Measurements from ENCODE around the gene PDCL3. TPM values are rescaled to one million over a fixed set of nuclear protein-coding genes. Genes with fewer than 3 reads are reported as not detected.

Gene PDCL3
- total and polyA plus RNA-seq, 2 donors from 2014 or later: 20.1 to 29.8 TPM

GRCh38 chr2:100560216-100560830, 2.5 kb upstream of the PDCL3 start:
- no peak overlapping the region for H3K9ac ChIP-seq (ENCODE audit: low read length in 3 of 3)
- no peaks in the 10 kb centered on the region for H3K36me3 ChIP-seq (ENCODE audit: control insufficient read depth in 2 of 3, insufficient read depth in 3 of 3, low read length in 3 of 3)
- no peak for DNase-seq
- peaks cover 0 to 4% (median 4%) of the 10 kb centered on the region in 3 donors for H3K4me1 ChIP-seq (ENCODE audit: control insufficient read depth in 2 of 3, insufficient read depth in 2 of 3, low read depth in 1 of 3, low read length in 3 of 3)
- no peak overlapping the region for H3K27ac ChIP-seq (ENCODE audit: low read depth in 2 of 2, low read length in 2 of 2)
- H3K4me3 ChIP-seq (ENCODE audit: low read length in 3 of 3): no peak overlapping the region
- H3K9me3 ChIP-seq (ENCODE audit: control insufficient read depth in 2 of 3, insufficient read depth in 1 of 3, low read length in 3 of 3): no peaks in the 10 kb centered on the region
- TF ChIP-seq CTCF (IDR thresholded peaks at IDR 0.05; ENCODE audit: borderline replicate concordance, extremely low read depth, insufficient read depth): no peak
- intact Hi-C loops (cut with DNase I): no loop called here
- FAIRE-seq: no peak
- H3K27me3 ChIP-seq (ENCODE audit: control insufficient read depth, insufficient read depth, low read length): no peaks in the 10 kb centered on the region

DNA sequence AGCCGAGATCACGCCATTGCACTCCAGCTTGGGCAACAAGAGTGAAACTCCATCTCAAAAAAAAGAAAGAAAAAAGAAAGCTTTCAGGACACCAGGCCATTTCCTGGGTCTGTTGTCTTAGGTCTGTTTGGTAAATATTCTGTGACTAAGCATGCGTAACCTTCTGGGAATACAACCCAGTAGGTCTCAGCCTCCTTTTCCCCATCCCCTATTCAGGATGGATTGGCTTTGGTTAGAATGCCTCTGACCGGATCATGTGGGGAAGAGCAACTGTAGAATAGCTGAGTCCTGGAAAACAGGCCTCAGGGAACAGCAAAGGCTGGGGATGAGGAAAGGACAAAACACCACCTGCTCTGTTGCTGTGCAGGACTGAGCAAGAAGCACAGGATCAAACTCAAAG, 1.6 kb upstream of the PDCL3 start:
- no peak for TF ChIP-seq CTCF (IDR thresholded peaks at IDR 0.05; ENCODE audit: borderline replicate concordance, extremely low read depth, insufficient read depth)
- FAIRE-seq: no peak

DNA sequence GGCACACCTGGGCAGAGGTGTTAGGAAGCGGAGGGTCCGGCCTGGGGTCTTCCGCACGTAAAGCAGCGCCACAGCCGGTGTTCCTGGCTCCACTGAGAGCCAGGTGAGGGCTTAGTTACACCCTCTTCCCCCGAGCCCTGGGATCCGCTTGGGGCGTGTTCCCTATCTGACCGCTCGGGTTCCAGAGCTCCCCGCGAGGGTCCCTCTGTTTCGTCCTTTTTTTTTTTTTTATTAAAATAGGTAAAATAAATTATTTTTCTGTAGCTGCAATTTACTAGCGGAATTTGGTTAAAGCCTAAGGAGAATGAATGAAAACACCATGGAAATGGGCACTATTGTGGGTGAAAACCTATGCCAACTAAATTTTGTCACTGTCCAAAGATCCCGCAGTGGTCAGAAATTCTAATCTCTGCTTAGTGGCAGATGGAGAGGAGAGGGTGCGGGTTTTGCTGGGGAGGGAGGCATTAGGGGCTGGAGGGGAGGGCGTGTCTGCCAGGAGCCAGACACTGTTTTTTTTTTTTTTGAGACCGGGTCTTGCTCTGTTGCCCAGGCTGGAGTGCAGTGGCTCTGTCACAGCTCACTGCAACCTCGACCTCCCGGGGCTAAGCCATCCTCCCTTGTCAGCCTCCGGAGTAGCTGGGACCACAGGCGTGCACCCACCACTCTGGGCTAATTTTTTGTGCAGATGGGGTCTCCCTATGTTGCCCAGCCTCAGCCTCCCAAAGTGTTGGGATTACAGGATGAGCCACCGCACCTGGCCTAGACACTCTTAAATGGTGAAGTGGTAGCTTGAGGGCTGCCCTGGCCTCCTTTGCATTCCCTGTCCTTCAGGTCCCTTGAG, 834 bp downstream of the PDCL3 start:
- H3K27ac ChIP-seq (ENCODE audit: low read depth in 2 of 2, low read length in 2 of 2): peak overlapping the region in 1 of 2 donors; percentile 91
- peak overlapping the region; percentile 71 to 84 (median 80) for H3K9ac ChIP-seq (ENCODE audit: low read length in 3 of 3)
- H3K27me3 ChIP-seq (ENCODE audit: control insufficient read depth, insufficient read depth, low read length): no peaks in the 10 kb centered on the region
- peaks cover 0 to 3% (median 0%) of the 10 kb centered on the region in 3 donors for H3K36me3 ChIP-seq (ENCODE audit: control insufficient read depth in 2 of 3, insufficient read depth in 3 of 3, low read length in 3 of 3)
- H3K4me3 ChIP-seq (ENCODE audit: low read length in 3 of 3): peak overlapping the region; percentile 68 to 93 (median 87)
- DNase-seq (peak in 2 of 5 donors; percentile 9 to 65), FAIRE-seq (no peak)
- H3K4me1 ChIP-seq (ENCODE audit: control insufficient read depth in 2 of 3, insufficient read depth in 2 of 3, low read depth in 1 of 3, low read length in 3 of 3): peaks cover 0 to 4% (median 4%) of the 10 kb centered on the region in 3 donors
- no peaks in the 10 kb centered on the region for H3K9me3 ChIP-seq (ENCODE audit: control insufficient read depth in 2 of 3, insufficient read depth in 1 of 3, low read length in 3 of 3)
- intact Hi-C loops (cut with DNase I): no loop called here
- TF ChIP-seq CTCF (IDR thresholded peaks at IDR 0.05; ENCODE audit: borderline replicate concordance, extremely low read depth, insufficient read depth): no peak

More for the DNA sequence above, 1.6 kb upstream of the PDCL3 start:
- no peaks in the 10 kb centered on the region for H3K27me3 ChIP-seq (ENCODE audit: control insufficient read depth, insufficient read depth, low read length)
- no peak overlapping the region for H3K27ac ChIP-seq (ENCODE audit: low read depth in 2 of 2, low read length in 2 of 2)
- intact Hi-C loops (cut with DNase I): no loop called here
- H3K4me1 ChIP-seq (ENCODE audit: control insufficient read depth in 2 of 3, insufficient read depth in 2 of 3, low read depth in 1 of 3, low read length in 3 of 3): peaks cover 0 to 4% (median 4%) of the 10 kb centered on the region in 3 donors
- no peaks in the 10 kb centered on the region for H3K9me3 ChIP-seq (ENCODE audit: control insufficient read depth in 2 of 3, insufficient read depth in 1 of 3, low read length in 3 of 3)
- no peak overlapping the region for H3K9ac ChIP-seq (ENCODE audit: low read length in 3 of 3)
- H3K36me3 ChIP-seq (ENCODE audit: control insufficient read depth in 2 of 3, insufficient read depth in 3 of 3, low read length in 3 of 3): no peaks in the 10 kb centered on the region
- DNase-seq: peak in 2 of 5 donors; percentile 3 to 13
- no peak overlapping the region for H3K4me3 ChIP-seq (ENCODE audit: low read length in 3 of 3)
